ENCODE measurements around the gene OTULINL. TPM values are rescaled to one million over a fixed set of nuclear protein-coding genes. Genes with fewer than 3 reads are reported as not detected.

OTULINL gene
- total RNA-seq, 1 experiment from 2014 or later, result 12.3 TPM

DNA sequence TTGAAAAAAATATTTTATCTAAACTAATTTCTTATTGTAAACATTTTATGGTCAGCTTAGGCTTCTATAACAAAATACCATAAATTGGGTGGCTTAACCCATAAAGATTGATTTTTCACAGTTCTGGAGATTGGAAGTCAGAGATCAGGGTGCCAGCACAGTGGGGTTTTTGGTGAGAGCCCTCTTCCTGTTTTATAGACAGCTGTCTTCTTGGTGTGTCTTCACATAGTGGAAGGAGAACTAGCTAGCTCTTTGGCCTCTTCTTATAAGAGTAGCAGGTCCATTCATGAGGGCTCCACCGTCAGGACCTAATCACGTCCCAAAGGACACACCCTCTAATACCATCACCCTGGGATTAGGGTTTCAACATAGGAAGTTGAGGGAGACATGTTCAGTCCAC lies 26.6 kb downstream of the OTULINL start:
- H3K9me3 Mint-ChIP-seq, result peaks cover 9% of the 10 kb centered on the region
- peaks cover 17% of the 10 kb centered on the region for H3K36me3 Mint-ChIP-seq
- H3K27me3 Mint-ChIP-seq (ENCODE audit: low read depth), result no peaks in the 10 kb centered on the region
- H3K27ac Mint-ChIP-seq, result no peak overlapping the region
- ChIA-PET POLR2A (no interaction called here), CTCF (no interaction called here)
- no peak overlapping the region for H3K4me3 Mint-ChIP-seq
- DNase-seq (ENCODE audit: low spot score) (no peak), ATAC-seq (no peak)
- H3K4me1 Mint-ChIP-seq, result no peaks in the 10 kb centered on the region
- TF ChIP-seq OVOL2 (CRISPR knock-in tag; IDR thresholded peaks at IDR 0.05; ENCODE audit: borderline replicate concordance) (no peak), ZNF138 (CRISPR knock-in tag; conservative IDR thresholded peaks at IDR 0.05) (no peak), KAT7 (CRISPR knock-in tag; IDR thresholded peaks at IDR 0.05; ENCODE audit: borderline replicate concordance) (no peak), RORB (CRISPR knock-in tag; IDR thresholded peaks at IDR 0.05) (no peak), AFF4 (CRISPR knock-in tag; IDR thresholded peaks at IDR 0.05; ENCODE audit: borderline replicate concordance) (no peak), JUN (CRISPR knock-in tag; IDR thresholded peaks at IDR 0.05) (no peak), TCF7 (CRISPR knock-in tag; IDR thresholded peaks at IDR 0.05; ENCODE audit: low read depth) (no peak), SP1 (CRISPR knock-in tag; conservative IDR thresholded peaks at IDR 0.05) (no peak), MYBL2 (CRISPR knock-in tag; IDR thresholded peaks at IDR 0.05) (no peak), NR3C1 (CRISPR knock-in tag; conservative IDR thresholded peaks at IDR 0.05; ENCODE audit: low read depth) (no peak), TEAD1 (CRISPR knock-in tag; IDR thresholded peaks at IDR 0.05) (no peak), NR2C2 (CRISPR knock-in tag; IDR thresholded peaks at IDR 0.05) (no peak), SOX15 (CRISPR knock-in tag; IDR thresholded peaks at IDR 0.05) (no peak)
- TF ChIP-seq, protein P1, sequence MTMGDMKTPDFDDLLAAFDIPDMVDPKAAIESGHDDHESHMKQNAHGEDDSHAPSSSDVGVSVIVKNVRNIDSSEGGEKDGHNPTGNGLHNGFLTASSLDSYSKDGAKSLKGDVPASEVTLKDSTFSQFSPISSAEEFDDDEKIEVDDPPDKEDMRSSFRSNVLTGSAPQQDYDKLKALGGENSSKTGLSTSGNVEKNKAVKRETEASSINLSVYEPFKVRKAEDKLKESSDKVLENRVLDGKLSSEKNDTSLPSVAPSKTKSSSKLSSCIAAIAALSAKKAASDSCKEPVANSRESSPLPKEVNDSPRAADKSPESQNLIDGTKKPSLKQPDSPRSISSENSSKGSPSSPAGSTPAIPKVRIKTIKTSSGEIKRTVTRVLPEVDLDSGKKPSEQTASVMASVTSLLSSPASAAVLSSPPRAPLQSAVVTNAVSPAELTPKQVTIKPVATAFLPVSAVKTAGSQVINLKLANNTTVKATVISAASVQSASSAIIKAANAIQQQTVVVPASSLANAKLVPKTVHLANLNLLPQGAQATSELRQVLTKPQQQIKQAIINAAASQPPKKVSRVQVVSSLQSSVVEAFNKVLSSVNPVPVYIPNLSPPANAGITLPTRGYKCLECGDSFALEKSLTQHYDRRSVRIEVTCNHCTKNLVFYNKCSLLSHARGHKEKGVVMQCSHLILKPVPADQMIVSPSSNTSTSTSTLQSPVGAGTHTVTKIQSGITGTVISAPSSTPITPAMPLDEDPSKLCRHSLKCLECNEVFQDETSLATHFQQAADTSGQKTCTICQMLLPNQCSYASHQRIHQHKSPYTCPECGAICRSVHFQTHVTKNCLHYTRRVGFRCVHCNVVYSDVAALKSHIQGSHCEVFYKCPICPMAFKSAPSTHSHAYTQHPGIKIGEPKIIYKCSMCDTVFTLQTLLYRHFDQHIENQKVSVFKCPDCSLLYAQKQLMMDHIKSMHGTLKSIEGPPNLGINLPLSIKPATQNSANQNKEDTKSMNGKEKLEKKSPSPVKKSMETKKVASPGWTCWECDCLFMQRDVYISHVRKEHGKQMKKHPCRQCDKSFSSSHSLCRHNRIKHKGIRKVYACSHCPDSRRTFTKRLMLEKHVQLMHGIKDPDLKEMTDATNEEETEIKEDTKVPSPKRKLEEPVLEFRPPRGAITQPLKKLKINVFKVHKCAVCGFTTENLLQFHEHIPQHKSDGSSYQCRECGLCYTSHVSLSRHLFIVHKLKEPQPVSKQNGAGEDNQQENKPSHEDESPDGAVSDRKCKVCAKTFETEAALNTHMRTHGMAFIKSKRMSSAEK (CRISPR knock-in tag; IDR thresholded peaks at IDR 0.05; ENCODE audit: borderline replicate concordance), result no peak
- TF ChIP-seq, protein P2, sequence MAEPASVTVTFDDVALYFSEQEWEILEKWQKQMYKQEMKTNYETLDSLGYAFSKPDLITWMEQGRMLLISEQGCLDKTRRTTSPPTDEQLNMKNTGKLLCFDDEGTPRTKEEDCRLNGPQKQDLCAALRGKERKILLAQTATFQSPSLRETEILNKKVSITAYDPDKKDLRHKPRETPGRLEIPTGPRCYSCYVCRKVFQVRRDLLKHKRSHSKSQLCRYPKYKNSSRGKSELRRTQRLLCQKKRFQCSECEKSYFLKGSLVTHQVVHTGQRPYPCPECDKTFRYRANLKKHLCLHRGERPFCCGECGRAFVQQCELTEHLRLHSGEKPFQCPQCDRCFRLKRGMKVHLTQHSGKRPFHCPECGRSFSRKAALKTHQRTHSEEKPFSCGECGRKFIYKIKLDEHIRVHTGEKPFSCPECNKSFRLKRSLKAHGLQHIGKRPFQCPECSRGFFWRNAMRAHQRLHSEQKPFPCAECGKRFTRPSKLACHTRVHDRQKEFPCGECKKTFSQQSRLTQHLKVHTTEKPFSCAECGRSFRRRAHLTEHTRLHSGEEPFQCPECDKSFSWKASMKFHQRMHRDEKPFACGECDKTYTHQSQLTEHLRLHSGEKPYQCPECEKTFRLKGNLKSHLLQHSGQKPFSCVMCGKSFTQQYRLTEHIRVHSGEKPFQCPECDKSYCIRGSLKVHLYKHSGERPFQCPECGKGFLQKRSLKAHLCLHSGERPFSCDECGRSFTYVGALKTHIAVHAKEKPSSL (CRISPR knock-in tag; conservative IDR thresholded peaks at IDR 0.05), result no peak

GRCh38 chr5:14611737-14612136 lies 30.1 kb downstream of the OTULINL start:
- CTCF ChIA-PET, result no interaction called here
- TF ChIP-seq TCF7 (CRISPR knock-in tag; IDR thresholded peaks at IDR 0.05; ENCODE audit: low read depth) (no peak), CREB1 (CRISPR knock-in tag; IDR thresholded peaks at IDR 0.05) (no peak), ZBTB21 (CRISPR knock-in tag; IDR thresholded peaks at IDR 0.05; ENCODE audit: borderline replicate concordance) (no peak), GABPB1 (CRISPR knock-in tag; IDR thresholded peaks at IDR 0.05) (no peak), MXD4 (CRISPR knock-in tag; IDR thresholded peaks at IDR 0.05; ENCODE audit: borderline replicate concordance) (no peak), ZNF396 (CRISPR knock-in tag; IDR thresholded peaks at IDR 0.05; ENCODE audit: borderline replicate concordance) (no peak), OVOL2 (CRISPR knock-in tag; IDR thresholded peaks at IDR 0.05; ENCODE audit: borderline replicate concordance) (no peak), CDX4 (CRISPR knock-in tag; IDR thresholded peaks at IDR 0.05; ENCODE audit: borderline replicate concordance) (no peak), ETV6 (CRISPR knock-in tag; IDR thresholded peaks at IDR 0.05) (no peak), TEAD4 (CRISPR knock-in tag; IDR thresholded peaks at IDR 0.05) (no peak), SMAD3 (CRISPR knock-in tag; IDR thresholded peaks at IDR 0.05; ENCODE audit: borderline replicate concordance) (no peak)
- TF ChIP-seq, protein P3, sequence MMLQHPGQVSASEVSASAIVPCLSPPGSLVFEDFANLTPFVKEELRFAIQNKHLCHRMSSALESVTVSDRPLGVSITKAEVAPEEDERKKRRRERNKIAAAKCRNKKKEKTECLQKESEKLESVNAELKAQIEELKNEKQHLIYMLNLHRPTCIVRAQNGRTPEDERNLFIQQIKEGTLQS (CRISPR knock-in tag; conservative IDR thresholded peaks at IDR 0.05), result no peak

More at GRCh38 chr5:14611737-14612136, 30.1 kb downstream of the OTULINL start:
- Mint-ChIP-seq H3K27ac (no peak overlapping the region), H3K9me3 (no peaks in the 10 kb centered on the region), H3K4me3 (no peak overlapping the region), H3K27me3 (ENCODE audit: low read depth) (no peaks in the 10 kb centered on the region), H3K4me1 (no peaks in the 10 kb centered on the region), H3K36me3 (peaks cover 12% of the 10 kb centered on the region; the same call in 1 of the 2 replicates)
- DNase-seq (ENCODE audit: low spot score), result no peak
- POLR2A ChIA-PET, result no interaction called here
- no peak for ATAC-seq

All from WTC11 (cell line).